Measurements from ENCODE around the gene DUSP2.

DUSP2 gene

GRCh38 chr2:96135621-96136020 is 9.6 kb downstream of the DUSP2 start:
- Histone ChIP-seq H3K4me1 (ENCODE audit: insufficient read depth, low read length) (peaks cover 3% of the 10 kb centered on the region), H3K27ac (ENCODE audit: low read length) (no peak overlapping the region), H3K27me3 (ENCODE audit: insufficient read depth, low read length) (no peaks in the 10 kb centered on the region; the same call in 1 of the 2 replicates), H3K4me3 (ENCODE audit: low read length) (no peak overlapping the region), H3K9ac (ENCODE audit: low read depth, low read length) (no peak overlapping the region), H3K36me3 (ENCODE audit: insufficient read depth, low read depth, low read length) (no peaks in the 10 kb centered on the region), H3K9me3 (ENCODE audit: insufficient read depth, low read depth, low read length) (no peaks in the 10 kb centered on the region)

GRCh38 chr2:96135171-96135570 is 10.1 kb downstream of the DUSP2 start:
- H3K9me3 ChIP-seq (ENCODE audit: insufficient read depth, low read depth, low read length) = no peaks in the 10 kb centered on the region
- H3K36me3 ChIP-seq (ENCODE audit: insufficient read depth, low read depth, low read length) = no peaks in the 10 kb centered on the region
- no peak overlapping the region for H3K4me3 ChIP-seq (ENCODE audit: low read length)
- H3K27ac ChIP-seq (ENCODE audit: low read length) = no peak overlapping the region
- peaks cover 3% of the 10 kb centered on the region for H3K4me1 ChIP-seq (ENCODE audit: insufficient read depth, low read length)
- no peaks in the 10 kb centered on the region; the same call in 1 of the 2 replicates for H3K27me3 ChIP-seq (ENCODE audit: insufficient read depth, low read length)
- H3K9ac ChIP-seq (ENCODE audit: low read depth, low read length) = no peak overlapping the region

- Histone ChIP-seq H3K4me1 (ENCODE audit: insufficient read depth, low read length) (peaks cover 3% of the 10 kb centered on the region), H3K27me3 (ENCODE audit: insufficient read depth, low read length) (no peaks in the 10 kb centered on the region; the same call in 1 of the 2 replicates), H3K9me3 (ENCODE audit: insufficient read depth, low read depth, low read length) (no peaks in the 10 kb centered on the region), H3K4me3 (ENCODE audit: low read length) (no peak overlapping the region), H3K27ac (ENCODE audit: low read length) (no peak overlapping the region), H3K36me3 (ENCODE audit: insufficient read depth, low read depth, low read length) (no peaks in the 10 kb centered on the region), H3K9ac (ENCODE audit: low read depth, low read length) (no peak overlapping the region)
These were observed 10.8 kb downstream of the DUSP2 start for GRCh38 chr2:96134421-96134820.

- H3K9ac ChIP-seq (ENCODE audit: low read depth, low read length) = no peak overlapping the region
- H3K27ac ChIP-seq (ENCODE audit: low read length) = no peak overlapping the region
- no peaks in the 10 kb centered on the region for H3K9me3 ChIP-seq (ENCODE audit: insufficient read depth, low read depth, low read length)
- H3K4me3 ChIP-seq (ENCODE audit: low read length) = no peak overlapping the region
- H3K27me3 ChIP-seq (ENCODE audit: insufficient read depth, low read length) = no peaks in the 10 kb centered on the region; the same call in 1 of the 2 replicates
- H3K36me3 ChIP-seq (ENCODE audit: insufficient read depth, low read depth, low read length) = no peaks in the 10 kb centered on the region
- no peaks in the 10 kb centered on the region for H3K4me1 ChIP-seq (ENCODE audit: insufficient read depth, low read length)
These were observed 13.2 kb downstream of the DUSP2 start for GRCh38 chr2:96131813-96132745.

- Histone ChIP-seq H3K9ac (ENCODE audit: low read depth, low read length) (no peak overlapping the region), H3K27ac (ENCODE audit: low read length) (no peak overlapping the region), H3K4me1 (ENCODE audit: insufficient read depth, low read length) (no peaks in the 10 kb centered on the region)
These were observed 14.0 kb downstream of the DUSP2 start for GRCh38 chr2:96131152-96131812.

GRCh38 chr2:96130483-96130882 is 14.8 kb downstream of the DUSP2 start:
- Histone ChIP-seq H3K4me1 (ENCODE audit: insufficient read depth, low read length) (no peaks in the 10 kb centered on the region), H3K9me3 (ENCODE audit: insufficient read depth, low read depth, low read length) (no peaks in the 10 kb centered on the region), H3K36me3 (ENCODE audit: insufficient read depth, low read depth, low read length) (no peaks in the 10 kb centered on the region), H3K9ac (ENCODE audit: low read depth, low read length) (no peak overlapping the region), H3K4me3 (ENCODE audit: low read length) (no peak overlapping the region), H3K27me3 (ENCODE audit: insufficient read depth, low read length) (no peaks in the 10 kb centered on the region), H3K27ac (ENCODE audit: low read length) (no peak overlapping the region)

More at GRCh38 chr2:96131152-96131812, 14.0 kb downstream of the DUSP2 start:
- no peaks in the 10 kb centered on the region; the same call in 1 of the 2 replicates for H3K27me3 ChIP-seq (ENCODE audit: insufficient read depth, low read length)
- H3K9me3 ChIP-seq (ENCODE audit: insufficient read depth, low read depth, low read length) = no peaks in the 10 kb centered on the region
- no peaks in the 10 kb centered on the region for H3K36me3 ChIP-seq (ENCODE audit: insufficient read depth, low read depth, low read length)
- H3K4me3 ChIP-seq (ENCODE audit: low read length) = no peak overlapping the region

GRCh38 chr2:96129528-96130120 is 15.6 kb downstream of the DUSP2 start:
- no peak overlapping the region for H3K9ac ChIP-seq (ENCODE audit: low read depth, low read length)
- no peak overlapping the region for H3K4me3 ChIP-seq (ENCODE audit: low read length)
- H3K27me3 ChIP-seq (ENCODE audit: insufficient read depth, low read length) = no peaks in the 10 kb centered on the region
- no peak overlapping the region for H3K27ac ChIP-seq (ENCODE audit: low read length)
- H3K4me1 ChIP-seq (ENCODE audit: insufficient read depth, low read length) = no peaks in the 10 kb centered on the region
- no peaks in the 10 kb centered on the region for H3K9me3 ChIP-seq (ENCODE audit: insufficient read depth, low read depth, low read length)
- no peaks in the 10 kb centered on the region for H3K36me3 ChIP-seq (ENCODE audit: insufficient read depth, low read depth, low read length)

- H3K4me3 ChIP-seq (ENCODE audit: low read length) = no peak overlapping the region
- no peaks in the 10 kb centered on the region for H3K36me3 ChIP-seq (ENCODE audit: insufficient read depth, low read depth, low read length)
- no peak overlapping the region for H3K27ac ChIP-seq (ENCODE audit: low read length)
- H3K9ac ChIP-seq (ENCODE audit: low read depth, low read length) = no peak overlapping the region
- H3K9me3 ChIP-seq (ENCODE audit: insufficient read depth, low read depth, low read length) = no peaks in the 10 kb centered on the region
- no peaks in the 10 kb centered on the region for H3K27me3 ChIP-seq (ENCODE audit: insufficient read depth, low read length)
- no peaks in the 10 kb centered on the region for H3K4me1 ChIP-seq (ENCODE audit: insufficient read depth, low read length)
These were observed 16.8 kb downstream of the DUSP2 start for GRCh38 chr2:96128456-96128855.

- no peaks in the 10 kb centered on the region for H3K36me3 ChIP-seq (ENCODE audit: insufficient read depth, low read depth, low read length)
- no peak overlapping the region for H3K9ac ChIP-seq (ENCODE audit: low read depth, low read length)
- H3K4me3 ChIP-seq (ENCODE audit: low read length) = no peak overlapping the region
- H3K27me3 ChIP-seq (ENCODE audit: insufficient read depth, low read length) = peaks cover 22% of the 10 kb centered on the region
- H3K9me3 ChIP-seq (ENCODE audit: insufficient read depth, low read depth, low read length) = no peaks in the 10 kb centered on the region
- H3K27ac ChIP-seq (ENCODE audit: low read length) = no peak overlapping the region
- no peaks in the 10 kb centered on the region for H3K4me1 ChIP-seq (ENCODE audit: insufficient read depth, low read length)
These were observed 20.6 kb downstream of the DUSP2 start for GRCh38 chr2:96124406-96125265.

GRCh38 chr2:96123936-96124335 is 21.3 kb downstream of the DUSP2 start:
- Histone ChIP-seq H3K9me3 (ENCODE audit: insufficient read depth, low read depth, low read length) (no peaks in the 10 kb centered on the region), H3K4me3 (ENCODE audit: low read length) (no peak overlapping the region), H3K27ac (ENCODE audit: low read length) (no peak overlapping the region), H3K27me3 (ENCODE audit: insufficient read depth, low read length) (peaks cover 29% of the 10 kb centered on the region), H3K9ac (ENCODE audit: low read depth, low read length) (no peak overlapping the region), H3K4me1 (ENCODE audit: insufficient read depth, low read length) (no peaks in the 10 kb centered on the region), H3K36me3 (ENCODE audit: insufficient read depth, low read depth, low read length) (no peaks in the 10 kb centered on the region)

- Histone ChIP-seq H3K4me1 (ENCODE audit: insufficient read depth, low read length) (no peaks in the 10 kb centered on the region), H3K9ac (ENCODE audit: low read depth, low read length) (no peak overlapping the region), H3K9me3 (ENCODE audit: insufficient read depth, low read depth, low read length) (no peaks in the 10 kb centered on the region), H3K27ac (ENCODE audit: low read length) (no peak overlapping the region), H3K27me3 (ENCODE audit: insufficient read depth, low read length) (peaks cover 36% of the 10 kb centered on the region), H3K36me3 (ENCODE audit: insufficient read depth, low read depth, low read length) (no peaks in the 10 kb centered on the region), H3K4me3 (ENCODE audit: low read length) (no peak overlapping the region)
These were observed 21.9 kb downstream of the DUSP2 start for GRCh38 chr2:96123290-96123689.

Measured in iPS-20b (cell line).